NCI-H2081 (cell line): Measurements from ENCODE around the gene GNGT2.
A peak's percentile ranks its signal among the peaks of the same experiment; 100 is the strongest.

Experiments used
- DNase-seq, 2 experiments: peaks; one replicate each; lab custom pipeline; 2025; lab: John Stamatoyannopoulos, UW

The GNGT2 gene

GRCh38 chr17:49229076-49229804 lies 18.9 kb upstream of the GNGT2 start:
- DNase-seq = no peak

GRCh38 chr17:49227436-49228261 lies 17.3 kb upstream of the GNGT2 start:
- peak; percentile 59 to 65 for DNase-seq

- no peak for DNase-seq
Measured at GRCh38 chr17:49226771-49227435, 16.5 kb upstream of the GNGT2 start.

GRCh38 chr17:49225554-49226236 lies 15.3 kb upstream of the GNGT2 start:
- DNase-seq = no peak

GRCh38 chr17:49224997-49225337 lies 14.6 kb upstream of the GNGT2 start:
- DNase-seq = no peak

GRCh38 chr17:49224198-49224996 lies 14.0 kb upstream of the GNGT2 start:
- peak; percentile 25 to 58 for DNase-seq

GRCh38 chr17:49223517-49224197 lies 13.3 kb upstream of the GNGT2 start:
- DNase-seq = peak; percentile 32 to 33

GRCh38 chr17:49223168-49223516 lies 12.8 kb upstream of the GNGT2 start:
- DNase-seq = no peak

GRCh38 chr17:49219987-49220386 lies 9.6 kb upstream of the GNGT2 start:
- DNase-seq = no peak

GRCh38 chr17:49218941-49219913 lies 8.9 kb upstream of the GNGT2 start:
- no peak for DNase-seq

- DNase-seq = no peak
Measured at GRCh38 chr17:49217651-49218413, 7.5 kb upstream of the GNGT2 start.

- DNase-seq = no peak
Measured at GRCh38 chr17:49216953-49217650, 6.7 kb upstream of the GNGT2 start.

- no peak for DNase-seq
Measured at GRCh38 chr17:49216482-49216881, 6.1 kb upstream of the GNGT2 start.

- peak in 1 of 2 experiments; percentile 29 for DNase-seq
Measured at GRCh38 chr17:49214676-49215360, 4.4 kb upstream of the GNGT2 start.

GRCh38 chr17:49213847-49214246 lies 3.5 kb upstream of the GNGT2 start:
- DNase-seq = no peak

GRCh38 chr17:49213399-49213798 lies 3.0 kb upstream of the GNGT2 start:
- no peak for DNase-seq

GRCh38 chr17:49209061-49209571 lies 1.3 kb downstream of the GNGT2 start:
- DNase-seq = no peak

- DNase-seq = no peak
Measured at GRCh38 chr17:49204516-49204915, 5.9 kb downstream of the GNGT2 start.
